GM18870 (cell line): ENCODE data around the gene KLHDC8A.
"Not testable (repeated sequence)": the region's sequence is repeated elsewhere in the genome, so short reads cannot be mapped to it uniquely, and the experiment has no call there.

ENCODE experiments used
- ATAC-seq: cut with Tn5 transposase; IDR thresholded peaks from one replicate; pipeline ENCODE4 v1.9.1; 2021; ENCODE audit warnings: moderate library complexity; ENCODE audit not compliant: unreplicated experiment

Gene KLHDC8A

GRCh38 chr1:205371871-205372660 lies 15.3 kb upstream of the KLHDC8A start:
- no peak for ATAC-seq

GRCh38 chr1:205370780-205371179 lies 14.1 kb upstream of the KLHDC8A start:
- no peak for ATAC-seq

GRCh38 chr1:205369701-205370123 lies 13.0 kb upstream of the KLHDC8A start:
- ATAC-seq, result no peak

GRCh38 chr1:205368478-205368877 lies 11.8 kb upstream of the KLHDC8A start:
- no peak for ATAC-seq

- no peak for ATAC-seq
These were observed 9.3 kb upstream of the KLHDC8A start for GRCh38 chr1:205365945-205366463.

- not testable (repeated sequence) for ATAC-seq
These were observed 8.4 kb upstream of the KLHDC8A start for GRCh38 chr1:205365086-205365485.

- no peak for ATAC-seq
These were observed 4.2 kb upstream of the KLHDC8A start for GRCh38 chr1:205360891-205361290.

GRCh38 chr1:205359771-205360565 lies 3.2 kb upstream of the KLHDC8A start:
- ATAC-seq, result no peak

GRCh38 chr1:205358579-205358978 lies 1.9 kb upstream of the KLHDC8A start:
- no peak for ATAC-seq

GRCh38 chr1:205357567-205357966 lies 845 bp upstream of the KLHDC8A start:
- no peak for ATAC-seq

GRCh38 chr1:205355075-205355453 lies 1.7 kb downstream of the KLHDC8A start:
- ATAC-seq, result no peak

GRCh38 chr1:205354259-205355074 lies 2.3 kb downstream of the KLHDC8A start:
- no peak for ATAC-seq

GRCh38 chr1:205353612-205354011 lies 3.1 kb downstream of the KLHDC8A start:
- ATAC-seq, result no peak

GRCh38 chr1:205353191-205353590 lies 3.5 kb downstream of the KLHDC8A start:
- ATAC-seq, result no peak

- no peak for ATAC-seq
These were observed 4.6 kb downstream of the KLHDC8A start for GRCh38 chr1:205351984-205352713.

GRCh38 chr1:205350691-205351141 lies 6.0 kb downstream of the KLHDC8A start:
- no peak for ATAC-seq

- no peak for ATAC-seq
These were observed 6.6 kb downstream of the KLHDC8A start for GRCh38 chr1:205350124-205350523.

GRCh38 chr1:205348554-205349487 lies 7.9 kb downstream of the KLHDC8A start:
- ATAC-seq, result no peak

- no peak for ATAC-seq
These were observed 9.7 kb downstream of the KLHDC8A start for GRCh38 chr1:205346956-205347574.
